ENCODE data around the gene RXRG.

DNA sequence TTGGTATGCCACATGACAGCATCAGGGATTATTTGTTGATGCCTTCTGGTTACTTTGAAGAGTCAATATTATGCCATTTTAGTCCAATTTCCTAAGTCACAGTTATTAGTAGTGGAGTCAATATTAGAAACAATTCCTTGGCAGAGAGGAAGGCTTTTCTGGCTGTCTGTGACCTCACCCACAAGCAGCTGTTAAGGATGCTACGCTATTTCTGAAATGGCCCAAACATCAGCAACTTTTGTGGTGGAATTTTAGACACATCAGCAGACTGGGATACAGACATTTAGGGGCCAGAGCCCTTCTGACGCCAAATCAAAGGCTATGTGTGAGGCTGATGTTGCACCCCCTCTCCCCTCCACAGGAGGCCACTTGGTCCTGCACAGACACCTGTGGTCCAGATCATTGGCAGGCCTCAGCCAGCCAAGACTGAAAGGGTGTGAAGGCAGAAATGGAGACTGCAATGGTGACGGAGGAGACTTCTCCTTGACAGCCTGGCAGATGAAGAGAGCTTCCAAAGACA, 9.2 kb upstream of the RXRG start:
- TF ChIP-seq CBX3 (IDR thresholded peaks at IDR 0.05; ENCODE audit: low read depth) (no peak), POLR2A (IDR thresholded peaks at IDR 0.05; ENCODE audit: borderline replicate concordance, extremely low read depth, insufficient read depth, insufficient read length) (no peak), YY1 (IDR thresholded peaks at IDR 0.05; ENCODE audit: extremely low read depth, insufficient replicate concordance, low read depth, low read length) (no peak), EZH2 (IDR thresholded peaks at IDR 0.05) (no peak), POLR2AphosphoS5 (IDR thresholded peaks at IDR 0.05; ENCODE audit: low read depth, low read length) (no peak), ZFX (IDR thresholded peaks at IDR 0.05) (no peak), EZH2phosphoT487 (IDR thresholded peaks at IDR 0.05; ENCODE audit: borderline replicate concordance) (no peak), SIN3A (IDR thresholded peaks at IDR 0.05; ENCODE audit: low read depth) (no peak), RAD21 (IDR thresholded peaks at IDR 0.05; ENCODE audit: low read depth) (no peak), TCF7L2 (IDR thresholded peaks at IDR 0.05; ENCODE audit: borderline replicate concordance, extremely low read depth, insufficient read depth, insufficient read length) (no peak), SP1 (IDR thresholded peaks at IDR 0.05; ENCODE audit: low read depth) (no peak)
- TF ChIP-seq, protein P1, sequence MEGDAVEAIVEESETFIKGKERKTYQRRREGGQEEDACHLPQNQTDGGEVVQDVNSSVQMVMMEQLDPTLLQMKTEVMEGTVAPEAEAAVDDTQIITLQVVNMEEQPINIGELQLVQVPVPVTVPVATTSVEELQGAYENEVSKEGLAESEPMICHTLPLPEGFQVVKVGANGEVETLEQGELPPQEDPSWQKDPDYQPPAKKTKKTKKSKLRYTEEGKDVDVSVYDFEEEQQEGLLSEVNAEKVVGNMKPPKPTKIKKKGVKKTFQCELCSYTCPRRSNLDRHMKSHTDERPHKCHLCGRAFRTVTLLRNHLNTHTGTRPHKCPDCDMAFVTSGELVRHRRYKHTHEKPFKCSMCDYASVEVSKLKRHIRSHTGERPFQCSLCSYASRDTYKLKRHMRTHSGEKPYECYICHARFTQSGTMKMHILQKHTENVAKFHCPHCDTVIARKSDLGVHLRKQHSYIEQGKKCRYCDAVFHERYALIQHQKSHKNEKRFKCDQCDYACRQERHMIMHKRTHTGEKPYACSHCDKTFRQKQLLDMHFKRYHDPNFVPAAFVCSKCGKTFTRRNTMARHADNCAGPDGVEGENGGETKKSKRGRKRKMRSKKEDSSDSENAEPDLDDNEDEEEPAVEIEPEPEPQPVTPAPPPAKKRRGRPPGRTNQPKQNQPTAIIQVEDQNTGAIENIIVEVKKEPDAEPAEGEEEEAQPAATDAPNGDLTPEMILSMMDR (IDR thresholded peaks at IDR 0.05 in 2 of 3, conservative IDR thresholded peaks at IDR 0.05 in 1 of 3; ENCODE audit: borderline replicate concordance in 1 of 3, insufficient read depth in 1 of 3, low read depth in 2 of 3, low read length in 2 of 3): no peak
- TF ChIP-seq, protein P2, sequence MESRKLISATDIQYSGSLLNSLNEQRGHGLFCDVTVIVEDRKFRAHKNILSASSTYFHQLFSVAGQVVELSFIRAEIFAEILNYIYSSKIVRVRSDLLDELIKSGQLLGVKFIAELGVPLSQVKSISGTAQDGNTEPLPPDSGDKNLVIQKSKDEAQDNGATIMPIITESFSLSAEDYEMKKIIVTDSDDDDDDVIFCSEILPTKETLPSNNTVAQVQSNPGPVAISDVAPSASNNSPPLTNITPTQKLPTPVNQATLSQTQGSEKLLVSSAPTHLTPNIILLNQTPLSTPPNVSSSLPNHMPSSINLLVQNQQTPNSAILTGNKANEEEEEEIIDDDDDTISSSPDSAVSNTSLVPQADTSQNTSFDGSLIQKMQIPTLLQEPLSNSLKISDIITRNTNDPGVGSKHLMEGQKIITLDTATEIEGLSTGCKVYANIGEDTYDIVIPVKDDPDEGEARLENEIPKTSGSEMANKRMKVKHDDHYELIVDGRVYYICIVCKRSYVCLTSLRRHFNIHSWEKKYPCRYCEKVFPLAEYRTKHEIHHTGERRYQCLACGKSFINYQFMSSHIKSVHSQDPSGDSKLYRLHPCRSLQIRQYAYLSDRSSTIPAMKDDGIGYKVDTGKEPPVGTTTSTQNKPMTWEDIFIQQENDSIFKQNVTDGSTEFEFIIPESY (IDR thresholded peaks at IDR 0.05; ENCODE audit: extremely low read depth, insufficient replicate concordance, low read length): no peak
- TF ChIP-seq, protein P3, sequence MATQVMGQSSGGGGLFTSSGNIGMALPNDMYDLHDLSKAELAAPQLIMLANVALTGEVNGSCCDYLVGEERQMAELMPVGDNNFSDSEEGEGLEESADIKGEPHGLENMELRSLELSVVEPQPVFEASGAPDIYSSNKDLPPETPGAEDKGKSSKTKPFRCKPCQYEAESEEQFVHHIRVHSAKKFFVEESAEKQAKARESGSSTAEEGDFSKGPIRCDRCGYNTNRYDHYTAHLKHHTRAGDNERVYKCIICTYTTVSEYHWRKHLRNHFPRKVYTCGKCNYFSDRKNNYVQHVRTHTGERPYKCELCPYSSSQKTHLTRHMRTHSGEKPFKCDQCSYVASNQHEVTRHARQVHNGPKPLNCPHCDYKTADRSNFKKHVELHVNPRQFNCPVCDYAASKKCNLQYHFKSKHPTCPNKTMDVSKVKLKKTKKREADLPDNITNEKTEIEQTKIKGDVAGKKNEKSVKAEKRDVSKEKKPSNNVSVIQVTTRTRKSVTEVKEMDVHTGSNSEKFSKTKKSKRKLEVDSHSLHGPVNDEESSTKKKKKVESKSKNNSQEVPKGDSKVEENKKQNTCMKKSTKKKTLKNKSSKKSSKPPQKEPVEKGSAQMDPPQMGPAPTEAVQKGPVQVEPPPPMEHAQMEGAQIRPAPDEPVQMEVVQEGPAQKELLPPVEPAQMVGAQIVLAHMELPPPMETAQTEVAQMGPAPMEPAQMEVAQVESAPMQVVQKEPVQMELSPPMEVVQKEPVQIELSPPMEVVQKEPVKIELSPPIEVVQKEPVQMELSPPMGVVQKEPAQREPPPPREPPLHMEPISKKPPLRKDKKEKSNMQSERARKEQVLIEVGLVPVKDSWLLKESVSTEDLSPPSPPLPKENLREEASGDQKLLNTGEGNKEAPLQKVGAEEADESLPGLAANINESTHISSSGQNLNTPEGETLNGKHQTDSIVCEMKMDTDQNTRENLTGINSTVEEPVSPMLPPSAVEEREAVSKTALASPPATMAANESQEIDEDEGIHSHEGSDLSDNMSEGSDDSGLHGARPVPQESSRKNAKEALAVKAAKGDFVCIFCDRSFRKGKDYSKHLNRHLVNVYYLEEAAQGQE (IDR thresholded peaks at IDR 0.05; ENCODE audit: low read depth): no peak

All from HCT116 (cell line).